Cerebellar nuclear complex (tissue), 1 donor: Measurements from ENCODE around the gene SCGB1D2.

Source experiments
- DNase-seq, 2 experiments: peaks; one replicate each; lab custom pipeline; 2025; lab: John Stamatoyannopoulos, UW

The SCGB1D2 gene

DNA sequence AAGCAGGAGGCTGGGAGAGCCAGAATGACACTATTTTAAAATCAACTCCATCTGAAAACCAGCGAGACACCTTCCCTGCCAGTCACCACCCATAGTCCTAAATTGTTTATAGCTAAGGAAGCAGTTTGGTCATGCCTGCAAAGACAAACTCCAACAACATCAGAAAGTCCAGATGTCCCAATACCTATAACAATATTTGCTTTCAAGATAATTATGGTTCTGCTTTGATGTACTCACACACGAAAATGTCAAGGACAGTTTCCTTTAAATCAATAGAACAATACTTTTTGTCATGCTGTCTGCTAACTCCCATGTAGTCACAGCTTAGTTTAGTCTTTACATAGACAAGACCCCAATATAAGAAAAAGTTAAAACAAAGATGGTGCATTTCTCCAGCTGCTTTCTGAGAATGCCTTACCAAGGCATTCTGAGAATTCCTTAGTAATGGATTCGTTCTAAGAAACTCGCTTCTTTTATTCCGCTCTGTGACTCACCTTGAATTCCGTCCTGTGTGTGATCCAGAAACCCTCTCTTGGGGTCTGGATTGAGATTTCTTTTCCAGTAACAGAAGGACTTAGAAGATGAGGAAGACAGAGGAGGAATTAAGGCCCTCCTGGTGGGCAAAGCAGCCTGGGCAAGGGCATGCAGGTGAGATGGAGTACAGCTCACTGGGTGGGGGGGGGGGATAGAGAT, 18.4 kb downstream of the SCGB1D2 start:
- DNase-seq = no peak

- no peak for DNase-seq
Measured at GRCh38 chr11:62264004-62264403, 22.0 kb downstream of the SCGB1D2 start.

DNA sequence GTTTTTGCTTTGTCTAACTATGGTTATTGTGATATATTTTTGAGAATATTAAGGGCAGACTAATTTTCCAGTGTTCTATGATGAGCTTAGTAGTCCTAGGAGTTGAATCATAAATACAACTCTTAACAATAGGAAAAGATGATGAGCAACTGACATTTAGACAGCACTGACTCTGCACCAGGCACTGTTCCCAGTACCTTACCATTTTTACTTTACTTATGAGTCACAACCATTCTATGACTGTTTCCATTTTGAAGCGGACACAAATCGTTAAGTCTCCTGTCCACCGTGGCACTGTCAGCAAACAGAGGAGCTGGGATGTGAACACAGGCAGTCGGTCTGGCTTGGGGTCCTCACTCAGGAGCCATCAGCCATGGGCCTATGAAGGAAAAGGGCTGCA, 24.5 kb downstream of the SCGB1D2 start:
- DNase-seq = no peak

- DNase-seq = no peak
Measured at GRCh38 chr11:62267050-62267449, 25.0 kb downstream of the SCGB1D2 start.

DNA sequence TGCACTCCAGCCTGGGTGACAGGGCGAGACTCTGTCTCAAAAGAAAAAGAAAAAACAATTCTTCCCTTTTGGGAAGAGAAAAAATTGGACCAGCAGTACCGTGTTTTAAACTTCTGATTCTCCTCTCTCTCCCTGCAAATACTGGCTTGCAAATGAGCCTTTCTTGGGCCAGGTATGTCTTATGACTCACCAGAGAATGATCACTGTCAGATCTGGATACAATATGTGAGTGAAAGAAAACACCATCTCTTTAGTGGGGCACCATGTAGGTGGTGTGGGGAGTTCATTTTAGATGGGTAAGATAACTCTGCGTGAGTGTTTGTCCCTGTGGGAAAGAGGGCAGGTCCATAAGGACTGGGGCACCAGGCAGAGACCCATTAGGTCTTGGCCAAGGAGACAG, 25.5 kb downstream of the SCGB1D2 start:
- no peak for DNase-seq

DNA sequence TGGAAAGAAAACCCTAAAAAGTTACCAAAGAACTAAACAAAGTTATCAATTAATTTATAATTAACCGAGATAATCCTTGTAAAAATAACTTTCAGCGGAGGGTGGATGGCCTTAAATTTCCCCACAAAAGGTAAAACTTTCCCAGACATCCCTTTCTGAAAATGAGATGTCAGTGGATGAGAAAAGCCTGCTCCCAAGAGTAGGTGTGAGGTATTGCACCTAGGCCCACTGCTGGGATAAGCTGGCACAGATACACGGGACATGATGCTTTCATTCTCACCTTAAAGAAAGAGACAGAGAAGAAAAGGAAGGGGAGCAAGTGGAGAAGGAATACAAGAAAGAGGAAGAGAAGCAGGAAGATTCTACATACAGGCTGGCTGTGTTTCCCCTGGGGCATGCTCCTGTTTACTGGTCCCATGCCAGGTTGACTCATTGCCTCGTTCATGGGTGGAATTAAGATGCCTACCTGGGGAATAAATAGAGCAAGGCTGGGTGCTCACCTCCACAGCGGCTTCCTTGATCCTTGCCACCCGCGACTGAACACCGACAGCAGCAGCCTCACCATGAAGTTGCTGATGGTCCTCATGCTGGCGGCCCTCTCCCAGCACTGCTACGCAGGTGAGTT, 27.7 kb downstream of the SCGB1D2 start, which contains the start of gene SCGB2A2:
SCGB2A2 (plus strand) TSS at position 505 of the 625 bp plus-strand sequence; CDS start at position 564, 59 bp downstream.
- DNase-seq = no peak

GRCh38 chr11:62273284-62273683, 31.2 kb downstream of the SCGB1D2 start:
- DNase-seq = no peak

- no peak for DNase-seq
Measured at GRCh38 chr11:62273789-62274275, 31.8 kb downstream of the SCGB1D2 start.

GRCh38 chr11:62280452-62280851, 38.4 kb downstream of the SCGB1D2 start:
- DNase-seq = no peak
